Neutrophil (primary cell): ENCODE data around the gene P2RX6.

ENCODE experiments used
- H3K27ac ChIP-seq: fragments of 200-600 bp; sonication (generic); 2 replicates; pipeline ENCODE4 v1.5.1; 2016; ENCODE audit warnings: mild to moderate bottlenecking, moderate library complexity
- H3K27me3 ChIP-seq: fragments of 200-600 bp; sonication (generic); 2 replicates; pipeline ENCODE4 v1.6.0; 2016; ENCODE audit warnings: mild to moderate bottlenecking
- H3K36me3 ChIP-seq: fragments of 200-600 bp; sonication (generic); 2 replicates; pipeline ENCODE4 v1.5.1; 2017
- H3K4me1 ChIP-seq, 2 experiments: fragments of 200-600 bp in 1 of 2; sonication (generic) in 1 of 2; 1 replicate in 1 of 2; 2 replicates in 1 of 2; pipeline versions ENCODE4 v1.5.1 to v1.6.1; 2013 to 2016; ENCODE audit warnings: low read depth in 1 of 2, low read length in 1 of 2, mild to moderate bottlenecking in 1 of 2, moderate library complexity in 1 of 2; ENCODE audit not compliant: control insufficient read depth in 1 of 2, insufficient read depth in 1 of 2
- H3K4me3 ChIP-seq, 2 experiments: fragments of 200-600 bp in 1 of 2; sonication (generic) in 1 of 2; 1 replicate in 1 of 2; 2 replicates in 1 of 2; pipeline ENCODE4 v1.5.1; 2013 to 2016; ENCODE audit warnings: low read depth in 1 of 2, low read length in 1 of 2, mild to moderate bottlenecking in 1 of 2, moderate library complexity in 1 of 2
- H3K9me3 ChIP-seq: fragments of 200-600 bp; sonication (generic); 2 replicates; pipeline ENCODE4 v1.5.1; 2016
- CTCF ChIP-seq: fragments of 200-600 bp; sonication (generic); IDR thresholded peaks from 2 replicates; pipeline ENCODE4 v1.5.1; 2016; ENCODE audit warnings: antibody characterized with exemption

The P2RX6 gene

GRCh38 chr22:21025763-21026755, 11.1 kb downstream of the P2RX6 start:
- TF ChIP-seq CTCF = no peak
- Histone ChIP-seq H3K4me3 (no peak overlapping the region), H3K4me1 (no peaks in the 10 kb centered on the region), H3K27ac (no peak overlapping the region), H3K9me3 (no peaks in the 10 kb centered on the region), H3K27me3 (peaks cover 18% of the 10 kb centered on the region), H3K36me3 (no peaks in the 10 kb centered on the region)

- Histone ChIP-seq H3K4me3 (no peak overlapping the region), H3K27me3 (peaks cover 28% of the 10 kb centered on the region), H3K36me3 (no peaks in the 10 kb centered on the region), H3K27ac (no peak overlapping the region), H3K4me1 (no peaks in the 10 kb centered on the region), H3K9me3 (no peaks in the 10 kb centered on the region)
- TF ChIP-seq CTCF = no peak
Measured at GRCh38 chr22:21026783-21027692, 12.1 kb downstream of the P2RX6 start.

- no peak overlapping the region for H3K27ac ChIP-seq
- H3K36me3 ChIP-seq = no peaks in the 10 kb centered on the region
Measured at GRCh38 chr22:21028277-21029251, 13.6 kb downstream of the P2RX6 start.

DNA sequence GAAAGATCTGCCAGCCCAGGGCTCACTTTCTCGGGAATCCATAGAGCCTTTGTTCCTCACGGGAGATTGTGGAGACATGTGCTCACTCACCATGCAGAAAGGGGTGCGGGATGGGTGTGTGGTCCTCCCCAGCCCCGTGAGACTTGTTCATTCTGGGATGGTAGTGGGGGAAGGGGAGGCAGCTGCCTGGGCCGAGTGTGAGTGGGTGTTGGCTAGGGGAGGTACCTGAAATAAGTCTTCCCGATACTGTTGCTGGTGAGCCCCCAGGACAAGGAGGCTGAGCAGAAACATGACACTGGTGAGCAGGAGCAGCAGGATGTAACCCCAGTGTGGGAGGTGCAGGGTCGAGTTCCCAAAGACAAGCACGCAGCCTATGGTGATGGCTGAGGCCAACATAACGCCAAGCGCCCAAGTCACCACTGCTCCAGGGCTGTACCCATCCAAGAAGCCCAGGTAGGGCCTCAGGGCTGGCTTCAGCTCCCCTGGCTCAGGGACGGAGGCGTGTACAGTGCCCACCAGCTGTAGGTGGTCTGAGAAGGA, 14.6 kb downstream of the P2RX6 start:
- Histone ChIP-seq H3K27me3 (peaks cover 53% of the 10 kb centered on the region), H3K4me3 (no peak overlapping the region), H3K4me1 (no peaks in the 10 kb centered on the region), H3K9me3 (no peaks in the 10 kb centered on the region), H3K36me3 (no peaks in the 10 kb centered on the region), H3K27ac (no peak overlapping the region)
- TF ChIP-seq CTCF = no peak

More at GRCh38 chr22:21028277-21029251, 13.6 kb downstream of the P2RX6 start:
- no peak overlapping the region for H3K4me3 ChIP-seq
- H3K27me3 ChIP-seq = peaks cover 43% of the 10 kb centered on the region
- H3K9me3 ChIP-seq = no peaks in the 10 kb centered on the region
- no peaks in the 10 kb centered on the region for H3K4me1 ChIP-seq
- no peak for TF ChIP-seq CTCF
